Panc1 (cell line): ENCODE results near the gene ENOX1.

Experiments
- POLR2AphosphoS5 ChIP-seq: IDR thresholded peaks from 2 replicates; pipeline ENCODE4 v1.6.1; 2012; ENCODE audit warnings: mild to moderate bottlenecking, low read depth, low read length, moderate library complexity
- TF ChIP-seq, protein P1 (sequence below): fragments of 450-650 bp; IDR thresholded peaks from 2 replicates; pipeline ENCODE4 v1.5.1; 2017; ENCODE audit warnings: mild to moderate bottlenecking

DNA sequence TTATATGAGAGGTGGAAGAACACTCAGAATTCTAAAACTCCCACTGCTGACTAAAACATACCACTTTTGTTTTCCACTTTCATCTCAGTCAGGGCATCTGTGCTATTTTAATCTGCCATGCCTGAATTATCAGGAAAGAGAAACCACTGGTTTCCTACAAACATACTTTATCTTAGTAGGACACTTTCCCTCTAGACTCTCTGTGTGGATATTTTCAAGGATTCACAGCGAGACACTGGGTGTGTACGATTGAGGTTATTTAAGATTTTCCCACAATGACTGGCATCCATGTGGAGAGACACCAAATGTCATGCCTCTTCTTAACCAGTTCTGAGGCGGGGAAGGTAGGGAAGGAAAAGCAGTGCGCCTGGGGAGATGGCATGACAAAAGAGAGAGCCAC lies 212.2 kb downstream of the ENOX1 start:
- no peak for TF ChIP-seq POLR2AphosphoS5
- TF ChIP-seq, protein P1, sequence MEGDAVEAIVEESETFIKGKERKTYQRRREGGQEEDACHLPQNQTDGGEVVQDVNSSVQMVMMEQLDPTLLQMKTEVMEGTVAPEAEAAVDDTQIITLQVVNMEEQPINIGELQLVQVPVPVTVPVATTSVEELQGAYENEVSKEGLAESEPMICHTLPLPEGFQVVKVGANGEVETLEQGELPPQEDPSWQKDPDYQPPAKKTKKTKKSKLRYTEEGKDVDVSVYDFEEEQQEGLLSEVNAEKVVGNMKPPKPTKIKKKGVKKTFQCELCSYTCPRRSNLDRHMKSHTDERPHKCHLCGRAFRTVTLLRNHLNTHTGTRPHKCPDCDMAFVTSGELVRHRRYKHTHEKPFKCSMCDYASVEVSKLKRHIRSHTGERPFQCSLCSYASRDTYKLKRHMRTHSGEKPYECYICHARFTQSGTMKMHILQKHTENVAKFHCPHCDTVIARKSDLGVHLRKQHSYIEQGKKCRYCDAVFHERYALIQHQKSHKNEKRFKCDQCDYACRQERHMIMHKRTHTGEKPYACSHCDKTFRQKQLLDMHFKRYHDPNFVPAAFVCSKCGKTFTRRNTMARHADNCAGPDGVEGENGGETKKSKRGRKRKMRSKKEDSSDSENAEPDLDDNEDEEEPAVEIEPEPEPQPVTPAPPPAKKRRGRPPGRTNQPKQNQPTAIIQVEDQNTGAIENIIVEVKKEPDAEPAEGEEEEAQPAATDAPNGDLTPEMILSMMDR, result no peak
